NCI-H146 (cell line): ENCODE measurements around the gene TFCP2L1.

ENCODE experiments used
- DNase-seq: peaks from one replicate; lab custom pipeline; 2025; lab: John Stamatoyannopoulos, UW

TFCP2L1 gene

DNA sequence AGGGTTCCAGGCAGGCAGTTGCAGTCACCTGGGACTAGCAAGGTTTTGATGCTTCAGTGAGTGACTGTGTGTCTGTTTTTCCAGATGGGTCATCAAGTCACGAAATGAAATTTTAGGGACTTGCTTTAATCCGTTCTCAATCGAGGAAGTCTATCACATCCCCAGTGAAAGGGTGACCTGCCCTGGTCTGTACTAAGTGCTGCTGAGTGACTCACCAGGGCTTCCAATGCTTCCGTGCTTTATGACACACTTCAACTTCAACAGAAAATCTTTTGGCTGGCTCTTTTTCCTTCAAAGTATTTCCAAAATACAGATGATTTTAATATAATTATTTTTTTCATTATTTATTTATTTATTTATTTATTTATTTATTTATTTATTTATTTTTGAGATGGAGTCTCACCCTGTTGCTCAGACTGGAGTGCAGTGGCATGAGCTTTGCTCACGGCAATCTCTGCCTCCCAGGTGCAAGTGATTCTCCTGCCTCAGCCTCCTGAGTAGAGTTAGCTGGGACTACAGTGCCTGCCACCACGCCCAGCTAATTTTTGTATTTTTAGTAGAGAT, 18.4 kb downstream of the TFCP2L1 start:
- DNase-seq = no peak

GRCh38 chr2:121263996-121264715, 20.8 kb downstream of the TFCP2L1 start:
- DNase-seq = peak; percentile 31

DNA sequence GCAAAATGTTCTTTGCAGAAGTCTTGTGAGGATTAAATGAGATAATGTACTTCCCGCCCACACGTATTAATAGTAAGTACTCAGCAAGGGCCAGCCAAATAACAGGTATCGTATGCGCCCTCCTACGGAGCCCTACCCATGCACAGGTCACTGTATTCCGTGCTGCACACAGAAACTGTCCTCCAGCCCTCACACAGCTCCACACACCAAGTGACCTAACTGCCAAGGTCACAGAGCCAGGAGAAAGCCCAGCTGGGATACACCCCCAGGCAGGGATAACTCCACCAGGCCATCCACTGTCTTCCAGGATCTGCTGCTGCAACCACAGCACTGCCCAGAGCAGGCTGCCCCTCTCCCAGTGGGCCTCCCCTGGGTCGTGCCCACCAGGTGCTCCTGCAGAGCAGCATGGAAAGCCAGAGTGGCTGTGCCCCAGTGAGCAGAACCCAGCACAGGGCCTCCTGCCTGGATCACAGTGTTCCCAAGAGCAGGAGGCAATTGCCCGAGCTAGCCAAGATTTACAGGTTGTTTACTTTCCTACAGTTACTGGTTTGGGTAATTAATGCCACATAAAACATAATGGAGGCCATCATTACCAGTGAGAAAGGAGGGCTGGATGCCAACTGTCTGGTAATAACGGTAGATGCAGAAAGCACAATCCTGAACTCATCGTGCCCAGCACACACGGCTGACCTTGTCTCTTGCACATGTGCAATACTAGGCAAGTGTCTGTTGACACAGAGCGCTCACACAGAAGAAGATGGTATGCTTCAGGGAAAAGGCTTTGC, 24.4 kb downstream of the TFCP2L1 start:
- DNase-seq = peak; percentile 80

GRCh38 chr2:121258051-121258450, 27.0 kb downstream of the TFCP2L1 start:
- no peak for DNase-seq

DNA sequence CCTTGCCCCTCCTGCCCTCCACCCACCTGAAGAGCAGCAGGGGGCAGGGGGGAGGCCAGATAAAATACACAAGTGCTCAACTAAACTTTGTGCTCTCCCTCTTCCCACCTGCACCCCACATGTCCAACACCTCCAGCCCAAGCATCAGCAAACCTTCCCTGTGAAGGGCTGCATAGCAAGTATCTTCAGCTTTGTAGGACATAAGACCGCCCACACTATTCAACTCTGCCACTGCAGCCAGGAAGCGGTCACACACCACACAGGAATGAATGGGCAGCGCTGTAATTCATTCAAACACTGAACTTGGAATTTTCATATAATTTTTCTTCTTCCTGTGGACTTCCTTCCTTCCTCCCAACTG, 27.5 kb downstream of the TFCP2L1 start:
- no peak for DNase-seq

DNA sequence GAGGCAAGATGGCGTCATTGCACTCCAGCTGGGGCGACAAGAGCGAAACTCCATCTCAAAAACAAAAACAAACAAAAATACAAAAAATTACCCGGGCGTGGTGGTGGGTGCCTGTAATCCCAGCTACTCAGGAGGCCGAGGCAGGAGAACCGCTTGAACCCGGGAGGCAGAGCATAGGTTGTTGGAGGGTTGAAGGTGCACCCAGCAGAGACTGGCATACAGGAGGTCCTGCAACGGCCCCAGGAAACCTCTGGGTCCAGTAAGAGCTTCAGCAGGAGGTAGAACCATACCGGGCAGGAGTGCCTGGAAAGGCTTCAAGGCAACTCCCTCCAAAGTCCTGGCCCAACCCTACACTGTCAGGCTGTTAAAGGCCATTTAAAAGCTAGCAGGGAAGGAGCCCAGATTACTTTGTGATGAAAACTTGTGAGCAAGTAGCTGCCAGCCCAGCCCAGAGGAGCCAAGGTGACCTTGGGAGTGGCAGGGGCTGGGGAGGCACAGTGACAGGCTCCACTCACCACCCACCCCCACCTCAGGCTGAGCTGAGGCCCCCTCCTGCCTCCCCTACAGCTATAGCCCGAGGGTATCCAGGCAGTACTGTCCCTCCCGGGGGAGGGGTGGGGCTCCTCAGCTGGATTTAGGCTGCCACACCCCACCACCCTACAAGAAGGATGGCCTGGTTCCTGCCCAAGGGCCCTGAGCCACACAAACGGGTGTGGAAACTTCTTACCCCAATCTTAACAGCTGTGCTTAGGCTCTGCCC, 28.1 kb downstream of the TFCP2L1 start:
- no peak for DNase-seq

DNA sequence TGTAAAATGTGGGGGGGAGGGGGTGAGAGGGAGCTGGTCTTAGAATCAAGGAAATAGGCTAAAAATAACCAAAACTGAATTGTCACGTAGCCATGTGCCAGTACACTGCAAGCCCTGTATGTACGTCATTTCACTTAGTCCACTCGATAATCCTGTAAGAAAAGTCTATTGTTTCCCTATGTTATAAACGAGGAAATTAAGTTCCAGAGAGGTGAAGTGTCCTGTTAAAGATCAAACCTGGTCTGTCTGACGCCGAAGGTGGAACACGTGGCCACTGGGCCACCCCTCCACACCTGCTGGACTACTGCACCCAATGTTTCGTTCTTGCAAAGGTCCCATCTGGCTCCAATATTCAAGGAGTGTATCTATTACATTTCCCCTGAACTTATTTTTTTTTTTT, 29.6 kb downstream of the TFCP2L1 start:
- DNase-seq = no peak

GRCh38 chr2:121254748-121255147, 30.3 kb downstream of the TFCP2L1 start:
- no peak for DNase-seq

DNA sequence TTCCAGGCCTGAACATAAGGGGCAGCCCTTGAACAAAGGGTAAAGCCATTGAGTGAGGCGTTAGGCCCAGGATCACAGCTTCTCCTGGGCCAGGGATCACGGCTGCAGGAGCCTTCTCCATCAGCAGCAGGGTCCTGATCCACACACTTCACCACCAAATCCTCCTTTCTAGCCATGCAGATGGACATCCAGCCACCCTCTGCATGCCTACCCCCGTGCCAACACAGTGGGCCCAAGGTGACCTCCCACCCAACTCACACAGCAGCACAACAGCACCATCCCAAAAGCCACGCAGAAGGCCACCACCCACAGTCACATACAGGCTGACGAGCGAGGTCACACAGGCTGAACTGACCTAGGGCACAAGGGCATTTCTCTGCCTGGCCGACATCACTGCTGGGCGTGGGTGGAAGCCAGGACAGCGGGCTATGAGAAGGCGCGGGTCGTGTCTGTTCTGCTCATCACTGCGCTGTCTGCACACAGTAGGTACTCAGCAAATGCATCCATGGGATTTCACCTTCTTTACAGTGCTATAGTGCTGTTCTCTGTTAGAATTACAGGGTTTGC, 31.2 kb downstream of the TFCP2L1 start:
- DNase-seq = no peak

GRCh38 chr2:121253021-121253673, 31.9 kb downstream of the TFCP2L1 start:
- no peak for DNase-seq

GRCh38 chr2:121251497-121251896, 33.5 kb downstream of the TFCP2L1 start:
- DNase-seq = no peak

DNA sequence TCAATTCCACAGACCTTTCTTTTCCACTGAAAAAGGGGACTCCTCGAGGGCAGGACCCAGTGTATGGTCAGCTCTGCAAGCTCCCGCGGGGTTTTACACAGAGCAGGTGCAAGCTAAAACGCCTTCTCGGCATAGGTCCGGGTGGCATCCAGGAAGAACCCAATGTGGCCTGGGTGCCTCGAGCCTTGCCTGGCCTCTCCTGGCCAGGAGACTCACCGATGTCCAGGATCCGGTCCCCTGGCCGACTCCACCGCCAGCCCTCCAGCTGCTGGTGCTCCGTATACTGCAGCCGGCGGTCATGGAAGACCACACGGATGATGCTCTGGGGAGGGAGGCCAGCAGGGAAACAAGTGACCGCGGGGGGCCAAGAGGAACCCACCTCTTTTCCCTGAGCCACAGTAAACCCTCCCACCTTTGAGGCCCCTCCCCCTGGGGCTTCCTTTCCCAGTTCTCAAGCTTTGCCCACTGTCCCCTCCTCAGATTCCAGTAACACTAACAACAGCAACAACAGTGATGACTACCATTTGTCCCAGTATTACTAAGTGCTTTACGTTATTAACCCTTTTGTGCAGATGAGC, 36.1 kb downstream of the TFCP2L1 start:
- no peak for DNase-seq

GRCh38 chr2:121247971-121248370, 37.0 kb downstream of the TFCP2L1 start:
- DNase-seq = no peak

DNA sequence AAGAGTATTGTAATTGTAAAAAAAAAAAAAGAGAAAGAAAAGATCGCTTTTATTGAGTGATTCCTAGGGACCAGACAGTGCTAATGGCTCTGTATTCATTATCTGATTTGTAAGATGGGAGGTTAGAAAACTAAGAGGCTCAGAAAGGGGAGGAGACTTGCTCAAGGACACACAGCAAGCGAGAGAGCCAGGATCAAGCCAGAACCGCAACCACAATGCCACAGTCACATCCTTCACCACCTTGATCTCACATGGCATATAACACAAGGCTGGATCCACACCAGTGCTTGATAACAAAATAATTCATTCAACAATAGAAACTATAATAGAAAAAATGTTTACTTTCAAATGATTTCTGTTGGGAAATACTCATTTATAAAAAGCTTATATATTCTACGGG, 37.5 kb downstream of the TFCP2L1 start:
- no peak for DNase-seq

DNA sequence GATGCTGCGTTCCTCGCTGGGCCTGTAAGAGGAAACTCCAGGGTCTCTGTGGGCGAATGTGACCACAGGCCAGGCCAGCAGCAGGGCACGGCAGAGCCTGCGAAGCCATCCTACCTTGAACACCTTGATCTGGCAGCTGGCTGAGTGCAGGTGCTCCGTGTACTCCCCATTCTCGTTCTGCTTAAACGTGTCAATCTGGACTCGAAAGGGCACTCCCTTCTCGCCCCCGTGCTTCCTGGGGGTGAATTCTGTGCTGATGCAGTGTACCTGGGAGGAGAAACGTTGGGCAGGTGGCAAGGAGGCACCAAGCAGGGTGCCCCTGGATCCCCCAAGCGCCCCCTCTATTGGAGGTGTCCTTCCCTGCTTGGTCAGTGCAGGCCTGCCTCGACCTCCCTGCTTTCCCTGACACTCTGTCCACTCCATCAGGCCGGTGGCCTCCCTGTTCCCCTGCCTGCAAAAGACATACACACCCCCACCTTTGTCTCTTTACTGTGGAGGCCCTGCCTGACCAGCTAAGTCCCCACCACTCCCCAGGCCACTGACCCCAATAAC, 38.2 kb downstream of the TFCP2L1 start:
- no peak for DNase-seq

DNA sequence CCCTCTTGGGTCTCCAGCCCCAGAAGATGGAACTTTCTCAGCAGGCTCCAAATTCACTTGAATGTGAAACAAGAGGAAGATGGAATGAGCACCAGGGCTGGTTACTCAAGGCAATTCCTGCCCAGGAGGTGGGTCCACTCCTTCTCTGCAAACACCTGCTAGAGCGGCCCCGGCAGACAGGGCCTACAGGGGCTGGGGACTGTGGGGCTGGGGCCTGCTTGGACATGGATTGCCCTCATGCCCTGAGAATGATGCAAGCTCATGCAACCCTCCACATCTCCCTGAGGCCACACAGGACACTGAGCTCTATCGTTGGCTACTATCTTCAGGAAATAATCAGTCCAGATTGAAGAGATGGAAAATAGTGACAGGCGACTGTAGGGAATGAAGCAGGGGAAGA, 39.1 kb downstream of the TFCP2L1 start:
- no peak for DNase-seq

- no peak for DNase-seq
Observed at GRCh38 chr2:121245120-121245820, 39.7 kb downstream of the TFCP2L1 start.

DNA sequence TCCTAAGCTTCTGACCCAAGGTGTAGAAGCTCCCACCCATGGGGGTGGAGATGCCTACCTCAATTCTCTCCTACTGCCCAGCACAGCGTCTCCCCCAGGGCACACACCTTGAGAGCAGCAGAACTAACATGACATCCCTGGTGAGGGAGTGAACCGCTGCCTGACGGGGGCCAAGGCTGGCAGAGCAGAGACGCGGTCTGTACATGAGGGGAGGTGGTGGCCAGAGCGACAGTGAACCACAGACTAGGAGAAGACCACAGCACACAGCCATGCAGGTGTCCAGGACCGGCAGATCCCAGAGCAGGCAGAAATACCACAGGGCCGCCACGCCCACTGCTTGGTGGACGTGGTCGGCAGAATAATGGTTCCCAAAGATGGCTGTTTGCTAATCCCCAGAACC, 40.4 kb downstream of the TFCP2L1 start:
- no peak for DNase-seq

DNA sequence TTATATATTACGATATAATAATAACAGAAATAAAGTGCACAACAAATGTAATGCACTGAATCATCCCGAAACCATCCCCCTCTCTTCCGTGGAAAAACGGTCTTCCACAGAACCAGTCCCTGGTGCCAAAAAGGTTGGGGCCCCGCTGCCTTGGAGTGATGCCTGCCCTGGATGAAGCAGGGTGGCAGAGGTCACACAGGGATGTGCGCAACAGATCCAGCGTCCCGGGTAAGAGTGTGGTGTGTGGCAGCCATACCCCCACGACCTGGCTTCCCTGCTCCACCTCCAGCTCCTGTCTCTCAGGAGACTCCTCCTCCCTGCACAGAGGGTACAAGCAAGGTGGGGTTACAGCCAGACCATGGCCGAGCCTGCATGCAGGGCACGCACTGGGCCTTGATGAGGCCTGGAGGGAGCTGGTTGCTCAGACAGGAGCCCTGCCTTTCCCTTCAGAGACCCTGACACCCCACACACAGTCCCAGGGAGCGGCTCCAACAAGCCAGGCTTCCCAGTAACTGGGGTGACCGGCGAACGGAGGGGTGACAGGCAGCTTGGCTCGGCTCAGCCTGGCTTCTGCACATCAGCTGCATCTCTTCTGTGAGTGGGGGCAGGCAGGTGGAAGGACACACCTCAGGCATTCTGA, 41.1 kb downstream of the TFCP2L1 start:
- no peak for DNase-seq

DNA sequence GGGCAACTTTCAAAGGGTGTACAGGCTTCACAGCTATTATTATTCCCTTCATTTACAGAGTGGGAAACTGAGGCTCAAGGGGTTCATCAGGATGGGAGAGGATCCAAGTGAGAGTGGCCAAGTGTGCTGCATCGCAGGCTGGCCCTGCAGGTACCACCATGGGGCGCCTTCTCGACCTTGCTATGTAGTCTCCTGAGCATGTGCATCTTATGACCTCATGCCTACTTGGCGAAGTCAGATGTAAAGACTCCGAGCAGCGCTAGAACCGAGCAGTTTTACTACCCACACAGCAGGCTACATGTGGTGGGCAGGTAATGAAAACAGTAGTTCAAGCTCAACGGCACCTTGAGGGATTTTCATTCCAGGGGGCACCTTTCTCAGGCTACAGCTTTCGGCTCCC, 42.0 kb downstream of the TFCP2L1 start:
- no peak for DNase-seq
